ENCODE results near the gene CACNG4. TPM values are rescaled to one million over a fixed set of nuclear protein-coding genes. Genes with fewer than 3 reads are reported as not detected.

Gene CACNG4
- total RNA-seq, 2 donors from 2014 or later: not detected

DNA sequence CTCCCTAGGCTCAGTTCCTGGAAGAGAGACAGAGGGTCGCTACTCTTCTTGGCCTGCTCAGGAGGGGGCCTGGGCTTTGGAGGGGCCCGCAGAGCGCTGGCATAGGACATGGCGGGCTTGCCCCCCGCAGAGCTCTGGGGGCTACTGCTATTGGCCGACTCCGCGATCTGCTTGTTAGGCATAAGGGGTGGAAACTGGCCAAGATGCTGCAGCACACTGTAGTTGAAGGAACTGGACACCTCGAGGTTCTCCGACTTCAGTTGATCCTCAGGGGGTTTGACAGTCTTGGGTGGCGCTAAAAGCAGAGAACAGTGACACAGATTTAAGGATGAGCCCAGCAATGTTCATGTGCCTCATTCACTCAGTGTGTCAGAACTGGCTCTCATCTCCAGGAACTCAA lies 113.8 kb downstream of the CACNG4 start:
- H3K27ac Mint-ChIP-seq: peak overlapping the region in 1 of 2 donors; percentile 72
- peaks cover 4% of the 10 kb centered on the region for H3K36me3 Mint-ChIP-seq
- H3K9me3 Mint-ChIP-seq: no peaks in the 10 kb centered on the region
- DNase-seq (ENCODE audit: low spot score) (no peak), ATAC-seq (peak in 1 of 2 donors; percentile 48)
- no peaks in the 10 kb centered on the region for H3K27me3 Mint-ChIP-seq
- H3K4me3 Mint-ChIP-seq: no peak overlapping the region
- peaks cover 19 to 29% of the 10 kb centered on the region in 2 donors for H3K4me1 Mint-ChIP-seq (ENCODE audit: low read depth in 2 of 2)

DNA sequence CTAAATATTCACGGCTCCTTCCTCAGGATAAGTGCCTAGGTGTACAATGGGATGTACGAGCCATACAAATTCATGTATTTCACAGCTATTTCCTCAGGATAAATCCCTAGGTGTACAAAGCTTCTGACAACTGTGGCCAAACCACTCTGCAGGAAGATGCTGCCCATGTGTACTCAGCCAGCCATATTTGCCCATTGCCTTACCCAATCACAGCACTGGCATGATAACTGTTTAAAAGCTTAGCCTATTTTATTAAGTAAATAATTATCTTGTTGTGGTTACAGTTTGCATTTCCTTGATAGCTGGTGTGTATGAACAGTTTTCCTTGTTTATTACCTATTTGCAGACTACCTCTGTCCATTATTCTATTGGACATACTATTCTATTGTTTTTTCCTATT lies 115.0 kb downstream of the CACNG4 start:
- H3K4me3 Mint-ChIP-seq: no peak overlapping the region
- ATAC-seq: no peak
- no peak for DNase-seq (ENCODE audit: low spot score)
- peaks cover 19 to 28% of the 10 kb centered on the region in 2 donors for H3K4me1 Mint-ChIP-seq (ENCODE audit: low read depth in 2 of 2)
- no peaks in the 10 kb centered on the region for H3K27me3 Mint-ChIP-seq
- peaks cover 4% of the 10 kb centered on the region for H3K36me3 Mint-ChIP-seq
- H3K27ac Mint-ChIP-seq: peak overlapping the region in 1 of 2 donors; percentile 72
- no peaks in the 10 kb centered on the region for H3K9me3 Mint-ChIP-seq

DNA sequence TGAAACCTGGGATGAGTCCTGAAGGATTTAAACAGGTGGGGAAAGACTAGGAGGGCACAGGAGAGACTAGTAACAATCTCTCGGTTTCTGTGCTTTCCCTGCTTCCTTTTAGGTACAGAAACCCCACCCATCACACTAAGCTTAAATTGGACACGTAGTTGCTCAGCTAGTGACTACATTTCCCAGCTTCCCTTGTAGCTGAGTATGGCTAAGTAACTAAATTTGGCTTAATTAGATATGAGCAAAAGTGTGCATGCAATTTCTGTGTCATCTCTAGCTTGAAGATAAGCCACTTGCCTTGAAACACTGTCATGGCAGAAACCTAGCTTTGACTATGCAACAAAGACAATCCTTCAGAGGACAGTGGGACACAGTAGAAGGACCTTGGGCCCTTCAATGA lies 116.3 kb downstream of the CACNG4 start:
- DNase-seq (ENCODE audit: low spot score) (no peak), ATAC-seq (peak in 1 of 2 donors; percentile 31)
- H3K27ac Mint-ChIP-seq: peak overlapping the region in 1 of 2 donors; percentile 72
- H3K9me3 Mint-ChIP-seq: no peaks in the 10 kb centered on the region
- H3K27me3 Mint-ChIP-seq: no peaks in the 10 kb centered on the region
- no peak overlapping the region for H3K4me3 Mint-ChIP-seq
- peaks cover 8% of the 10 kb centered on the region for H3K36me3 Mint-ChIP-seq
- peaks cover 19 to 28% of the 10 kb centered on the region in 2 donors for H3K4me1 Mint-ChIP-seq (ENCODE audit: low read depth in 2 of 2)

DNA sequence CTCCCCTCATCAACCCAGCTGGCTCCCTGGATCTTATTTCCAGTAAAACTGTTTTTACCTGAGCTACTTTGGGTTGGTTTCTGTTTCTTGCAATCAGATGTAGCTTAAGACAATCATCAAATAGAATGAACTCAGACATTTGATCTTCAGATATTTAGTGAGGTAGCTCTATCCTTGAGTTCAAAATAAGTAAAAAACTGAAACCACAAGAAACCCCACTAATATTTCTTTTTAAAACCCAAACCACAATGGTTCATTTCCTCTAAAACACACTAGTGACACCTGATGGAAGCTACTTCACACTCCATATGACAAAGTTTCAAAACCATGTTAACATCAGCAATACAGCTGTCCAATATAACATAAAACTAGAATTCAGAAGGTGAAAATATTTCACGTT lies 117.6 kb downstream of the CACNG4 start:
- Mint-ChIP-seq H3K4me3 (no peak overlapping the region), H3K36me3 (peaks cover 6% of the 10 kb centered on the region), H3K27ac (peak overlapping the region; percentile 71 to 72), H3K9me3 (no peaks in the 10 kb centered on the region), H3K4me1 (ENCODE audit: low read depth in 2 of 2) (peaks cover 15 to 25% of the 10 kb centered on the region in 2 donors), H3K27me3 (no peaks in the 10 kb centered on the region)
- peak; percentile 38 to 52 for ATAC-seq
- no peak for DNase-seq (ENCODE audit: low spot score)

Other genes starting within 250 kb of the CACNG4 start
- gene CACNG5, start 129.6 kb upstream of the CACNG4 start, total RNA-seq: not detected
- gene CACNG1, start 79.8 kb downstream of the CACNG4 start, total RNA-seq: not detected

All from natural killer cell treated with Interleukin-12 subunit alpha and Interleukin-12 subunit beta and Interleukin-15 and Interleukin-18, amount 100 ng/mL, for 72 hours (primary cell).